ENCODE measurements around the gene PKD1.
"Not testable (repeated sequence)": the region's sequence is repeated elsewhere in the genome, so short reads cannot be mapped to it uniquely, and the experiment has no call there.

- not testable (repeated sequence) for TF ChIP-seq NFRKB (IDR thresholded peaks at IDR 0.05); BHLHE40 (IDR thresholded peaks at IDR 0.05; ENCODE audit: borderline replicate concordance); PKNOX1 (IDR thresholded peaks at IDR 0.05); SP1 (IDR thresholded peaks at IDR 0.05); FOXM1 (IDR thresholded peaks at IDR 0.05; ENCODE audit: borderline replicate concordance); SUZ12 (IDR thresholded peaks at IDR 0.05); HDGF (IDR thresholded peaks at IDR 0.05; ENCODE audit: borderline replicate concordance)
These were observed 24.0 kb downstream of the PKD1 start for GRCh38 chr16:2111412-2112335.
